ENCODE measurements around the gene NPEPL1.

DNA sequence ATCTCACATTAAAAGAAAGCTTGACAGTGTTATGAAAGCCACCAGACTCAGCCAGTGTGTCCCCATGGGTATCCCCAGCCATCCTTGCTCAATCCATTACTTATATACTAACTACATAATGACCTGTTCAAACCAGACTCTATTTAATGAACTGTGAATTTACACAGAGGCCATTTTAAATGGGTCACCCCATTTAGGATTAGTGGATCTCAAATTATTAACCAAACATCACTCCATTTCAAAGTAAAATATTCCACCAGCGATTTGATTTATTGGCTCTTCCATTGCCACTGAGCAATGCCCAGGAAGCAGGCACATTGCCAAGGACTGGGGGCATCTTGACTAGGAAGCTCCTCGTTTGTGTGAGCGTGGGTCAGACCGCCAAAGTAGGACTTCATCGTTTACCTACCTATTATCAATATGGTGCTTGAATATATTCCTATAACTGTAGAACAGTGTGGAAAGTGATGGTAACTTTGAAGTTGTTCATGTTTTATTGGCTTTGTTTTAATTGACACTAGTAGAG is 15.5 kb upstream of the NPEPL1 start:
- TF ChIP-seq, protein P1, sequence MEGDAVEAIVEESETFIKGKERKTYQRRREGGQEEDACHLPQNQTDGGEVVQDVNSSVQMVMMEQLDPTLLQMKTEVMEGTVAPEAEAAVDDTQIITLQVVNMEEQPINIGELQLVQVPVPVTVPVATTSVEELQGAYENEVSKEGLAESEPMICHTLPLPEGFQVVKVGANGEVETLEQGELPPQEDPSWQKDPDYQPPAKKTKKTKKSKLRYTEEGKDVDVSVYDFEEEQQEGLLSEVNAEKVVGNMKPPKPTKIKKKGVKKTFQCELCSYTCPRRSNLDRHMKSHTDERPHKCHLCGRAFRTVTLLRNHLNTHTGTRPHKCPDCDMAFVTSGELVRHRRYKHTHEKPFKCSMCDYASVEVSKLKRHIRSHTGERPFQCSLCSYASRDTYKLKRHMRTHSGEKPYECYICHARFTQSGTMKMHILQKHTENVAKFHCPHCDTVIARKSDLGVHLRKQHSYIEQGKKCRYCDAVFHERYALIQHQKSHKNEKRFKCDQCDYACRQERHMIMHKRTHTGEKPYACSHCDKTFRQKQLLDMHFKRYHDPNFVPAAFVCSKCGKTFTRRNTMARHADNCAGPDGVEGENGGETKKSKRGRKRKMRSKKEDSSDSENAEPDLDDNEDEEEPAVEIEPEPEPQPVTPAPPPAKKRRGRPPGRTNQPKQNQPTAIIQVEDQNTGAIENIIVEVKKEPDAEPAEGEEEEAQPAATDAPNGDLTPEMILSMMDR (optimal IDR thresholded peaks at IDR 0.05 in 1 of 3, IDR thresholded peaks at IDR 0.05 in 1 of 3, conservative IDR thresholded peaks at IDR 0.05 in 1 of 3; ENCODE audit: extremely low read depth in 1 of 3, insufficient read depth in 2 of 3, low read length in 3 of 3): no peak
- no peak for TF ChIP-seq EZH2 (IDR thresholded peaks at IDR 0.05; ENCODE audit: low read length)
